T-helper 17 cell (primary cell): ENCODE results near the gene CHST11. TPM values are rescaled to one million over a fixed set of nuclear protein-coding genes. Genes with fewer than 3 reads are reported as not detected.
A peak's percentile ranks its signal among the peaks of the same experiment; 100 is the strongest.

ENCODE experiments used
- ATAC-seq: fragments of 150-1000 bp; cut with Tn5 transposase; 2 replicates; pipeline ENCODE4 v1.10.0; 2021; ENCODE audit warnings: mild to moderate bottlenecking, moderate library complexity
- DNase-seq, 3 donors: peaks; one replicate each; pipeline versions ENCODE4 v3.0.0 to v3.0.0-alpha.2; 2020 to 2021
- H3K9me3 ChIP-seq: one replicate; pipeline ENCODE4 v1.7.0; 2013; ENCODE audit warnings: low read length, mild to moderate bottlenecking; ENCODE audit not compliant: control insufficient read depth, poor library complexity, severe bottlenecking
- H3K27ac Mint-ChIP-seq: one replicate; pipeline ENCODE4 v1.8.0; 2022; ENCODE audit warnings: mild to moderate bottlenecking, moderate library complexity, mixed read lengths
- H3K27me3 Mint-ChIP-seq: one replicate; pipeline ENCODE4 v1.8.0; 2022; ENCODE audit warnings: mixed read lengths
- H3K36me3 Mint-ChIP-seq: one replicate; pipeline ENCODE4 v1.8.0; 2022; ENCODE audit warnings: low read depth, mixed read lengths
- H3K4me1 Mint-ChIP-seq: one replicate; pipeline ENCODE4 v1.8.0; 2022; ENCODE audit warnings: mild to moderate bottlenecking, mixed read lengths
- H3K4me3 Mint-ChIP-seq: one replicate; pipeline ENCODE4 v1.8.0; 2022; ENCODE audit warnings: mild to moderate bottlenecking, moderate library complexity, mixed read lengths
- total RNA-seq, 4 donors: library from RNA in 2 of 4; stranded (reverse) in 2 of 4; gene quantifications; one replicate each; pipeline ENCODE4 v1.2.3 and lab custom pipeline; 2022 to 2026

Gene CHST11
- total RNA-seq, 2 donors from 2014 or later = 76.6 to 78.3 TPM

- Mint-ChIP-seq H3K27ac (peak overlapping the region; percentile 74), H3K36me3 (no peaks in the 10 kb centered on the region), H3K4me1 (peaks cover 45% of the 10 kb centered on the region), H3K4me3 (no peak overlapping the region), H3K27me3 (no peaks in the 10 kb centered on the region)
- no peaks in the 10 kb centered on the region for H3K9me3 ChIP-seq
- ATAC-seq = no peak
- DNase-seq = no peak
These were observed 219.9 kb downstream of the CHST11 start for GRCh38 chr12:104676636-104677035.

- H3K27ac Mint-ChIP-seq = peak overlapping the region; percentile 74
- no peaks in the 10 kb centered on the region for H3K9me3 ChIP-seq
- peaks cover 46% of the 10 kb centered on the region for H3K4me1 Mint-ChIP-seq
- ATAC-seq (no peak), DNase-seq (no peak)
- H3K4me3 Mint-ChIP-seq = no peak overlapping the region
- no peaks in the 10 kb centered on the region for H3K36me3 Mint-ChIP-seq
- no peaks in the 10 kb centered on the region for H3K27me3 Mint-ChIP-seq
These were observed 220.8 kb downstream of the CHST11 start for GRCh38 chr12:104677441-104678089.

- no peak overlapping the region for H3K4me3 Mint-ChIP-seq
- ATAC-seq (peak; percentile 53), DNase-seq (no peak)
- peaks cover 53% of the 10 kb centered on the region for H3K4me1 Mint-ChIP-seq
- no peaks in the 10 kb centered on the region for H3K36me3 Mint-ChIP-seq
- H3K27me3 Mint-ChIP-seq = no peaks in the 10 kb centered on the region
- peak overlapping the region; percentile 91 for H3K27ac Mint-ChIP-seq
- H3K9me3 ChIP-seq = no peaks in the 10 kb centered on the region
These were observed 223.3 kb downstream of the CHST11 start for GRCh38 chr12:104680070-104680469.

- H3K27me3 Mint-ChIP-seq = no peaks in the 10 kb centered on the region
- peak overlapping the region; percentile 91 for H3K27ac Mint-ChIP-seq
- H3K4me1 Mint-ChIP-seq = peaks cover 56% of the 10 kb centered on the region
- no peaks in the 10 kb centered on the region for H3K9me3 ChIP-seq
- no peaks in the 10 kb centered on the region for H3K36me3 Mint-ChIP-seq
- H3K4me3 Mint-ChIP-seq = no peak overlapping the region
- no peak for ATAC-seq
- no peak for DNase-seq
These were observed 223.7 kb downstream of the CHST11 start for GRCh38 chr12:104680491-104680890.

GRCh38 chr12:104681012-104681690 lies 224.4 kb downstream of the CHST11 start:
- Mint-ChIP-seq H3K27ac (peak overlapping the region; percentile 91), H3K36me3 (no peaks in the 10 kb centered on the region), H3K27me3 (no peaks in the 10 kb centered on the region), H3K4me3 (peak overlapping the region; percentile 43), H3K4me1 (peaks cover 57% of the 10 kb centered on the region)
- H3K9me3 ChIP-seq = no peaks in the 10 kb centered on the region
- ATAC-seq = no peak
- no peak for DNase-seq

- ATAC-seq = peak; percentile 89
- H3K36me3 Mint-ChIP-seq = no peaks in the 10 kb centered on the region
- no peaks in the 10 kb centered on the region for H3K27me3 Mint-ChIP-seq
- peak overlapping the region; percentile 91 for H3K27ac Mint-ChIP-seq
- H3K4me1 Mint-ChIP-seq = peaks cover 62% of the 10 kb centered on the region
- H3K4me3 Mint-ChIP-seq = peak overlapping the region; percentile 82
- DNase-seq = peak; percentile 36 to 53 (median 51)
- no peaks in the 10 kb centered on the region for H3K9me3 ChIP-seq
These were observed 226.1 kb downstream of the CHST11 start for GRCh38 chr12:104682790-104683279.

- H3K36me3 Mint-ChIP-seq = no peaks in the 10 kb centered on the region
- H3K9me3 ChIP-seq = no peaks in the 10 kb centered on the region
- peaks cover 70% of the 10 kb centered on the region for H3K4me1 Mint-ChIP-seq
- H3K4me3 Mint-ChIP-seq = peak overlapping the region; percentile 15
- H3K27me3 Mint-ChIP-seq = no peaks in the 10 kb centered on the region
- DNase-seq (no peak), ATAC-seq (no peak)
- H3K27ac Mint-ChIP-seq = no peak overlapping the region
These were observed 227.2 kb downstream of the CHST11 start for GRCh38 chr12:104683831-104684503.

- H3K4me1 Mint-ChIP-seq = peaks cover 72% of the 10 kb centered on the region
- H3K9me3 ChIP-seq = no peaks in the 10 kb centered on the region
- no peak for ATAC-seq
- no peak for DNase-seq
- no peaks in the 10 kb centered on the region for H3K27me3 Mint-ChIP-seq
- H3K36me3 Mint-ChIP-seq = no peaks in the 10 kb centered on the region
- no peak overlapping the region for H3K4me3 Mint-ChIP-seq
- H3K27ac Mint-ChIP-seq = peak overlapping the region; percentile 71
These were observed 228.1 kb downstream of the CHST11 start for GRCh38 chr12:104684884-104685283.

GRCh38 chr12:104685366-104685765 lies 228.6 kb downstream of the CHST11 start:
- H3K36me3 Mint-ChIP-seq = no peaks in the 10 kb centered on the region
- DNase-seq (no peak), ATAC-seq (no peak)
- H3K4me1 Mint-ChIP-seq = peaks cover 70% of the 10 kb centered on the region
- H3K27me3 Mint-ChIP-seq = no peaks in the 10 kb centered on the region
- no peak overlapping the region for H3K4me3 Mint-ChIP-seq
- no peaks in the 10 kb centered on the region for H3K9me3 ChIP-seq
- peak overlapping the region; percentile 71 for H3K27ac Mint-ChIP-seq

GRCh38 chr12:104686196-104686595 lies 229.4 kb downstream of the CHST11 start:
- H3K27me3 Mint-ChIP-seq = no peaks in the 10 kb centered on the region
- peak overlapping the region; percentile 89 for H3K27ac Mint-ChIP-seq
- H3K4me1 Mint-ChIP-seq = peaks cover 62% of the 10 kb centered on the region
- no peaks in the 10 kb centered on the region for H3K9me3 ChIP-seq
- H3K4me3 Mint-ChIP-seq = no peak overlapping the region
- no peak for DNase-seq
- H3K36me3 Mint-ChIP-seq = no peaks in the 10 kb centered on the region
- ATAC-seq = no peak

GRCh38 chr12:104687823-104688573 lies 231.2 kb downstream of the CHST11 start:
- ATAC-seq (peak; percentile 64), DNase-seq (no peak)
- no peaks in the 10 kb centered on the region for H3K27me3 Mint-ChIP-seq
- H3K4me3 Mint-ChIP-seq = peak overlapping the region; percentile 71
- no peaks in the 10 kb centered on the region for H3K36me3 Mint-ChIP-seq
- H3K9me3 ChIP-seq = no peaks in the 10 kb centered on the region
- H3K27ac Mint-ChIP-seq = peak overlapping the region; percentile 89
- peaks cover 55% of the 10 kb centered on the region for H3K4me1 Mint-ChIP-seq

GRCh38 chr12:104689635-104690034 lies 232.9 kb downstream of the CHST11 start:
- H3K4me1 Mint-ChIP-seq = peaks cover 58% of the 10 kb centered on the region
- no peaks in the 10 kb centered on the region for H3K36me3 Mint-ChIP-seq
- DNase-seq = no peak
- H3K27me3 Mint-ChIP-seq = no peaks in the 10 kb centered on the region
- H3K9me3 ChIP-seq = no peaks in the 10 kb centered on the region
- peak overlapping the region; percentile 67 for H3K27ac Mint-ChIP-seq
- no peak overlapping the region for H3K4me3 Mint-ChIP-seq
- ATAC-seq = no peak
